ENCODE results near the gene PI4KA. TPM values are rescaled to one million over a fixed set of nuclear protein-coding genes. Genes with fewer than 3 reads are reported as not detected.

The PI4KA gene
- total and polyA plus RNA-seq, 2 of the 13 experiments (the other 11 are each of a cell fraction or from before 2014, with no cell fraction given): 27.4 to 56.4 TPM

GRCh38 chr22:20904980-20905355, 46.4 kb upstream of the PI4KA start (continued):
- TF ChIP-seq PRDM15 (CRISPR knock-in tag; IDR thresholded peaks at IDR 0.05) (no peak), TEAD3 (CRISPR knock-in tag; optimal IDR thresholded peaks at IDR 0.05; ENCODE audit: borderline replicate concordance) (no peak)

- in situ Hi-C loops (cut with HindIII; ENCODE audit: extremely low pct_ligation_motif_present, low pct_unique_long_range_greater_than_20kb) (no loop called here), intact Hi-C loops (cut with micrococcal nuclease; ENCODE audit: unreplicated experiment) (no loop called here)
- ChIA-PET POLR2A (interaction anchor here (0.9 to 1.0 kb wide), 2 partner anchors 18 to 53 kb away, joined by 3 to 4 read pairs; no protein-coding TSS in a partner anchor), CTCF (ENCODE audit: low intra/inter-chr PET ratio, low total read pairs) (no interaction called here)
- H3K79me2 ChIP-seq (ENCODE audit: insufficient read depth, low read length): no peaks in the 10 kb centered on the region
- H3K4me3 ChIP-seq (replicated peaks in 1 of 3; ENCODE audit: insufficient read depth in 1 of 3, low read depth in 2 of 3, low read length in 3 of 3): no peak overlapping the region
- peak; percentile 67 for DNase-seq (ENCODE audit: low spot score)
- no peaks in the 10 kb centered on the region for H3K9me3 ChIP-seq (ENCODE audit: low read length)
- WGBS (ENCODE audit: low lambda C conversion rate): 53% methylated on average over 7 of the region's 7 CpGs
- no peaks in the 10 kb centered on the region for H3K36me3 ChIP-seq (replicated peaks in 1 of 2; ENCODE audit: control insufficient read depth in 1 of 2, insufficient read depth in 2 of 2, low read length in 2 of 2)
- no peaks in the 10 kb centered on the region for H4K20me1 ChIP-seq (ENCODE audit: insufficient read depth, low read length)
- no peak overlapping the region for H3K9ac ChIP-seq (ENCODE audit: insufficient read depth, low read depth, low read length)
- peak; percentile 45; the same call in 1 of the 3 replicates for ATAC-seq
- no peak overlapping the region for H3K27ac ChIP-seq (ENCODE audit: extremely low read length, insufficient read depth, low read length)
- no peak overlapping the region for H2AFZ ChIP-seq (ENCODE audit: low read length)
- no TSS peak for BruUV-seq (replicated peaks)
- no peak overlapping the region for H3K4me2 ChIP-seq (ENCODE audit: low read depth, low read length)
- no peaks in the 10 kb centered on the region; a peak in 1 of 5 replicates for H3K27me3 ChIP-seq (ENCODE audit: control insufficient read depth in 1 of 2, insufficient read depth in 2 of 2, low read length in 2 of 2)
- peaks cover 44% of the 10 kb centered on the region for H3K4me1 ChIP-seq (ENCODE audit: insufficient read depth, low read length)
- peak; percentile 34 for FAIRE-seq
- TF ChIP-seq NCOA1 (CRISPR knock-in tag; IDR thresholded peaks at IDR 0.05): no peak
- no peak for TF ChIP-seq TEF (CRISPR knock-in tag; IDR thresholded peaks at IDR 0.05)
- TF ChIP-seq KLF6 (CRISPR knock-in tag; IDR thresholded peaks at IDR 0.05): 0 out of 2 replicates have a peak, but pooled peaks have one; percentile 44
- TF ChIP-seq THRA (CRISPR knock-in tag; IDR thresholded peaks at IDR 0.05; ENCODE audit: borderline replicate concordance): 0 out of 2 replicates have a peak, but pooled peaks have one; percentile 27
- TF ChIP-seq ZNF121 (CRISPR knock-in tag; IDR thresholded peaks at IDR 0.05): peak; percentile 54; the same call in 1 of the 2 replicates
- TF ChIP-seq ZNF12 (CRISPR knock-in tag; IDR thresholded peaks at IDR 0.05): peak; percentile 97
- TF ChIP-seq SOX6 (IDR thresholded peaks at IDR 0.05): no peak
- peak; percentile 39; the same call in 1 of the 2 replicates for TF ChIP-seq SOX6 (CRISPR knock-in tag; IDR thresholded peaks at IDR 0.05)
- peak; percentile 20; the same call in 1 of the 2 replicates for TF ChIP-seq CREB1 (IDR thresholded peaks at IDR 0.05)
- TF ChIP-seq CREB1 (CRISPR knock-in tag; IDR thresholded peaks at IDR 0.05): no peak
- TF ChIP-seq SNRNP70 (IDR thresholded peaks at IDR 0.05; ENCODE audit: low read depth, low read length): no peak
- TF ChIP-seq GMEB2 (CRISPR knock-in tag; IDR thresholded peaks at IDR 0.05; ENCODE audit: low read depth): no peak
- peak; percentile 98 for TF ChIP-seq FOSL2 (CRISPR knock-in tag; IDR thresholded peaks at IDR 0.05)
Measured at GRCh38 chr22:20904008-20904979, 45.7 kb upstream of the PI4KA start.

All from HepG2 (cell line).